HG03139 (cell line): Measurements from ENCODE around the gene PARD3.

Experiments
- ATAC-seq: cut with Tn5 transposase; IDR thresholded peaks from one replicate; pipeline ENCODE4 v1.9.1; 2021; ENCODE audit not compliant: unreplicated experiment

The PARD3 gene

DNA sequence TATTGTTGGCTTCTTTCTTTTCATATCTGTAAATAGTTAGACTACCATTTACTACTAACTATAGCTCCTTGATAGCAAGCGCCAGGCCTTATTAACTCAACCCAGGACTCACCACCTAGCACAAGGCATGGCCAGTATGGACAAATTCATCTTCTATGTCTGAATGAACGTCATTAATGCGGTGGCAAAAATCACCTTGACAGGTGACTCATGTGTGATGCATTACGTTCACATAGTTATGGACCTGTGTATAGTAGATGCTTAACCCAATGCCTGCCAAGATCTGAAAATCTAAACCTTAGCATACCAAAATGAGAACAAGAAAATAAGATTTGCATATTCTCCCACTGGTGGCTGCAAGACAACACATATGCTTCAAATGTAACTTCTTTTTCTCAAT lies 300.8 kb downstream of the PARD3 start:
- ATAC-seq: no peak

DNA sequence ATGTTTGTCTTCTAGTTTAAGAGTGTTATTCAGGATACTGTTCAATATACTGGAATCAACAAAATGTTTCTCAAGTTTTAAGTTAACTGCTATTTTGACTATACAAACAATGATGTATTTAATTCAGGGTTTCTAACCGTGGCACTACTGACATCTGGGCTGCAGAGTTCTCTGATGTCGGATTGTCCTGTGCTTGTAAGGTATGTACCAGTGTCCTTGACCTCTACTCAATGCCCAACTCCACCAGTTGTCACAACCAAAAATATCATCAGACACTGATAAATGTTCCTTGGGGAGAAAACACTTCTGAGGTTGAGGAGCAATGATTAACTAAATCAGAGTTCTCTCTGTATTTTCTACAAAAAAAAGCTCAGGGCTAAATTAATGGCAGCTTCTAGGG lies 301.5 kb downstream of the PARD3 start:
- no peak for ATAC-seq

DNA sequence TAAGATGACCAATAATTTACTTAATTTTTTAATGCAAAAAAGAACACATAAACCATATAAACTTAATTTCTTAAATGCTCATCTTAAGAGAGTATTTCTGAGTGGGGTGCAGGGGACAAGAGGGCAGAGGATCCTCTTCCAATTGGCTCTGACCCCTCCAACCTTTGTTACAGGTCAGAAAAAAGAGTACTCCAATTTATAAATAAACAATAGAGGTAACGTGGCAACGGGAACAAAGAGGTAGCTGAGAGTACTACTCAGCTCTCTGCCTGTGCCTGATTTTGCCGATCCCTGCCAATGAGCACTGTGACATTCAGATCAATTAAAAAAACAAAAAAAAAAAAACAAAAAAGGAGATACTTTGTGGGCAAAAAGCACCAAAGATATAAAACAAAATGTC lies 307.9 kb downstream of the PARD3 start:
- no peak for ATAC-seq

DNA sequence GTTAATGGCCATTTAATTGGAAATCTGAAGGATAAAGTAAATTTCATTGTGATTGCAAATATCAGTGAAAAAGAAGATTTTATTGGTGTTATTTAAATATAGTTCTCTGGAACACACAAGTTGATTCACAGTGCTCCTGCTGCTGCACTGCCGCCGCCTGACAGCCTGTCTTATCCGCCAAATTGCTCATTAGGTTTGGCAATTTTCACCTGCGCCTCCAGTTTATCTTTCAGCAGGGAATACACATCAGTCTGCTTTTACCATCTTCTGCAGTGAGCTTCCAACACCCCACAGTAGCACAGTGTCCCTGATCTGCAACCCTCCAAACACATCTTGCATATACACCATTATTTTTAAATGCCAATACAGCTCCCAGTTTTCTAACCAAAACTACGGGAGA lies 308.3 kb downstream of the PARD3 start:
- ATAC-seq: no peak

DNA sequence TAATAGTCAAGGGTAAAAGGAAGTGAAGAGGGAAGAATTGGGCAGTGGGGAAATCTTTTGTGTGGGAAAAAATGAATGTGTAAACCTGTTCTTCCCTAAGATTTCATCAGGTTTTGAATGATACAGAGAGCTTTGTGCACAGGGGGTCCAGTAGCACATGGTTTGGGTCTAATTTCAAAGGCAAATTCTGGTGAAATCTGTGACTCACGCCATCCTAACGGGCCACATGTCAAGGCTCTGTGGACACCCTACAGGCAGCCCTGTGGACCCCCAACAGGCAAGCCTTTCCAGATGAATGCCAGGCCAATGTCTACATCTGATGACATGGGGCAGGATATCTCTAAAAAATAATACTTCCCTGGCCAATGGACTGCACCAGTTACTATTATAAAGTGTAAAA lies 309.8 kb downstream of the PARD3 start:
- no peak for ATAC-seq

DNA sequence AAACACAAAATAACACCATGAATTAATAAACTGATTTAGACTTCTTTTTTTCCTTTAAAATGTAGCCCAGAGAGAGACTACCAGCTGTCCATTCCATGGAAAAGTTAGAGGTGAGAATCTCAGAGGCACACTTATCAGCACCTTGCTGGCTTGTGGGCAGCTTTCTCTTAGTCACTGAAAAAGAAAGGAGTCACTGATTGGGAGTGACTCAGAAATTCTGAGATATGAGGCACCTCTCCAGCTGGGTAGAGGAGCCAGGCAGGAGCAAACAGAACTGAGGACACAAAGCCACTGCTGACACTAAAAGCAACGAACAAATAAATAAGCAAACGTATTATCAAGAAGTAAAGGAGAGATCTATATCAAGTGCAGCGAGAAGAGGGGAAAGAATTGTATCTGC lies 310.6 kb downstream of the PARD3 start:
- ATAC-seq: no peak

DNA sequence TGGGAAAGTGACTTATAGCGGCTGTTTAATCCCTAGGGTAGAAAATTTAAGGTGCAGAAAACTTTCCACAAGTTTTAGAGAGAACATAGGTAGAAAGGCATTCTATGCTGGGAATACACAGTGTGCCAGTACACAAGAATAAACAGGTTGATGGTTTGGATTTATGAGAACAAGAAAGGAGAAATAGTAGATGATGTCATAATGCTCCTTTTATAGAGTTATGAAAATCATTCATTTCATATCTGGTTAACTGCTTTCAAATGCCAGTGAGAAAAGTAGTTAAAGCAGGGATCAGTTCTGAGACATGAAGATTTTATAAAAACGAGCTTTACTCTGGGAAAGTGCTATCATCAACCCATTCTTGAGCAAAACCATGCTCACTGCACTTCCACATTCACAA lies 311.4 kb downstream of the PARD3 start:
- no peak for ATAC-seq

DNA sequence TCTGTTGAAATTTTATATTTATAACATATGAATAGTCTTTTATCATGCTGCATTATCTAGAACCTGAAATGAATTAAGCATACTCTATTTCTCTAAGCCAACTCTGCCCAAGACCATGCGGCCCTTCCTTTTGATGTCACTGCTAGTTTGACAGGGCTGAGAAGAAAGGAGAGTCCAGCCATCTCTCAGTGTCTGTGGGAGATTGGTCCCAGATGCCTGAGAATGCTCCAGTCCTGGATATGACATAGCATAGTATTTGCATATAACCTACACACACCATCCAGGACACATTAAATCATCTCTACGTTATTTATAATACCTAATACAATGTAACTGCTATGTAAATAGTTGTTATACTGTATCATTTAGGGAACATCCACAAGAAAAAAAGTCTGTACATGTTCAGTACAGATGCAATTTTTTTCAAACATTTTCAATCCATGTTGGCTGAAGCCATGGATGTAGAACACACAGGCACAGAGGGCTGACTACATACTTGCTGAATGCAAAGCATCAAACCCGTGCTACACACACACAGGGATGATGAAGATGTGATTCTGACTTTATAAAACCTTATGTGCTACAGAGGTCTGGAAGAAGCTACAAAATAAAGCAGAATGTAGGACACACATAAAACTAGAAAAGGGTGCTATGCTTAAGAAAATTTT lies 315.4 kb downstream of the PARD3 start:
- ATAC-seq: no peak

DNA sequence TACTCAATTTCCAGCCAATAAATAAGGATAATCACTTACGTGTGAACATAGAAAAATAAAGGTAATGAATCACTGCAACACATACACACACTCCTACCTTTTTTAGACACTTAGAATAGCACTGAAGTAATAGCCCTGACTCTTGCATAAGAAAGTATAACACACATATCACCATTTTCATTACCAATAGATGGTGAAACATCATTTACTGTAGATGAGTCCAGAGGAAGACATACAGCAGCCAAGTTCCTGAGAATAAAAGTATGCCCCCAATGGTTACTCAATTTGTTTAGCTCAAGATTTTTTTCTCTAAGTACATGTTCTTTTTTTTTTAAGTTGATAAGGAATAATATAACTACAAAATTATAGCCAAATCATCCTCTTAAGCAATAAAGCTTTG lies 316.3 kb downstream of the PARD3 start:
- no peak for ATAC-seq

DNA sequence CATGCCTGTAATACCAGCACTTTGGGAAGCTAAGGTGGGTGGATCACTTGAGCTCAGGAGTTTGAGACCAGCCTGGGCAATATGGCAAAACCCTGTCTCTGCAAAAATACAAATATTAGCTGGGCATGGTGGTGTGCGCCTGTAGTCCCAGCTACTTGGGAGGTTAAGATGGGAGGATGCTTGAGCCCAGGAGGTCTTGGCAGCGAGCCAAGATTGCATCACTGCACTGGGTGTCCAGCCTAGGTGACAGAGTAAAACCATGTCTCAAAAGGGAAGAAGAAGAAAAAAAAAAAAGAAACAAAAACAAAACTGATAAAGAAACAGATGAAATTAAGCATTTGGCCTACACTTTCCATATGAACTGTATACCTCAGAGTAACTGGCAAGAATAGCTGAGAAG lies 319.2 kb downstream of the PARD3 start:
- ATAC-seq: no peak

DNA sequence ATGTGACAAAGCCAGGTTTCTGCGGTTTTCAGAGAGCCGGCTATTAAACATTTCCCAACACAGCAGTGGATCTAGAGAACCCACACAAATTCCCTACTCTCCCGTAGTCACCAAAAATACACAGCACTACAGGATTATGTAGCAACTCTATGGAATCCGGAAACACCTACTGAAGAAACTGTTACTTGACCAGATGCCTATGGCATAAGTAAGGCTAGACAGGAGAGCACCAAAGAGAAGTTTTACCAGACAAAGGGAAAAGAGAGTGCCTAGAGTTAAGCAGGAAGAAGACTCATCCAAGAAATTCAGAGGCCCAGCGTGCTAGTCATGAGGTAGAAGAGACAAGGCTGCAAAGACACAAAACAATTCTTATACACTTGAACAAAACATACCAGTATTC lies 321.1 kb downstream of the PARD3 start:
- ATAC-seq: no peak

DNA sequence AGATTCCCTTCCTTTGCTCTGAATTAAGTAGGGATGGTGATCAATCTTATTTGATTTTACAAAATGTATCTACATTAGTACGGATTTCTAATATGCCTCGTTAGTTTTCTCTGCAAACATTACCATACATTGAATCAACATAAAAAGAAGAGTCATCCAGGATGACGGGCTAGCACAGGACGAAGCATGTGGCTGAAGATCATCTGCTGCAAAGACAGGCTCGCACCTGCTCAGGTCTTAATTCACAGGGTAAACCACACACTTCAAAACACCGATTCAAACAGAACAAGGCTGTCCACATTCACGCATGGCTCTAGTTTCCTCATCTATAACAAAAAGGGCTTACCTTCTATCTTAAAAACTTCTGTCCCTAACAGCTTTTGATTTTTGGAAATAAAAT lies 323.0 kb downstream of the PARD3 start:
- ATAC-seq: no peak

DNA sequence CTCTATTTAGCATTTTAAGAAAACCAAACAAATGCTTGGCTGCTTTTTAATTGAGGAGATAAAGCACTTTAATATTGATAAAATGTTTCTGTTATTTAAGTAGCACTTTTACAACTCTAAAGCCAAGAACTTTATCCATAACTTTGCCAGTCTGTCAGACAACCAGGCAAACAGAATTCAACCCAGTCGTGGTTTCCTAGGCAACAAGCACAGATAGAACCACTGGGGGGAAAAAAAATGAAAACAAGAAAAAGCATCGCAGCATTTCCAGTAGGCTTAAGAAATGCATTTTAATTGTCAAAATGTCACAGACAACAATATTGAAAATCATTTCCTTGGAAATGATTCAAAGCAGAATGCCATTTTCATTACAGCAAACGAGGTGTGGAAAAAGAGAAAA lies 323.4 kb downstream of the PARD3 start:
- ATAC-seq: no peak

DNA sequence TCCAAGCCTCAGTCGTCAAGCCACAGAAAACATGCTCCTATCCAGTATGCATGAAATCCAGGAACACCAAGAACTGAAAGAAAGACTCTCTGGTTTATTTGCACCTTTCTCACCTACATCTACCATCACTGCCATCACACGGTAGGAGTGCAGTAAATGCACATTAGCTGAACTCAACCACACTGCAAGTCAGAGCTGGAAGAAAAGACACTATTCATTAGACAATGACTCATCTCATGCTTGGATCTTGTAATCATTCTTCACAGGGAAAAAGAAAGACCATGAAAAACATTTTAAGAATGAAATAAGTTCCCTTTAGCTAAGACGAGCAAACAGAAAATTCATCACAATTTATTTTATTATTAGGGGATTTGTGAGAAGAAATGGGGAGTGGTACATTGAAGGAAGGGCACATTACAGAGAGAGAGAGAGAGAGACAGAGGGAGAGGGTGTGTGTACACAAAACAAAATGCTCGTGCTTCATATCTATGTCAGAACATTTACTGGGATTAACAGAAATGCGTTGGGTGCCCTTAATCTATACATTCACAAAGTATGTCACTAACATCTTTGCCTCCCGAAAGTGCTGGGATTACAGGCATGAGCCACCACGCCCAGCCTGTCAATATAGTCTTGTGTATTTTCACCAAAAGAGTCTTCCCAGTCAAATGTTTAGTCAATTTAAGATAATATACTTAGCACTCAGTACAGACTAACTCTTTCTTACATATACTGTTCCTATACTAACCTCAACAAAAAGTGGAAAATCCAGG lies 324.9 kb downstream of the PARD3 start:
- no peak for ATAC-seq

DNA sequence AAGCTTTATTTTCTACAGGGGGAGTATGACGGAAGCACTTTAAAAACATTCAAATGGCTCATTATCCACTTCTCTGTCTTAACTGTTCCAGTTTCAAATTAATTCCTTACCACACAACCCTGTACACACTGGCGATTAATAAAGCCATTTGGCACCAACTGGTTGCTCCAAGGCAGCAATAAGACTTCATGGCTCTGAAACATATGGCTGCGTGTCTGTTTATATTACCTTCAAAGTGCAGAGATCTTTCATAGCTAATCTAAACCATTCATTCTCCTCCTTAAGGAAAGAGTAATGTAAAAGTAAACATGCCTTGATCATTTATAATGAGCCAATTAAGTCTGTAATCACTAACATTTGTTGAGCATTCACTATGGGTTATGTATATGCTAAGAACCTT lies 325.7 kb downstream of the PARD3 start:
- no peak for ATAC-seq

DNA sequence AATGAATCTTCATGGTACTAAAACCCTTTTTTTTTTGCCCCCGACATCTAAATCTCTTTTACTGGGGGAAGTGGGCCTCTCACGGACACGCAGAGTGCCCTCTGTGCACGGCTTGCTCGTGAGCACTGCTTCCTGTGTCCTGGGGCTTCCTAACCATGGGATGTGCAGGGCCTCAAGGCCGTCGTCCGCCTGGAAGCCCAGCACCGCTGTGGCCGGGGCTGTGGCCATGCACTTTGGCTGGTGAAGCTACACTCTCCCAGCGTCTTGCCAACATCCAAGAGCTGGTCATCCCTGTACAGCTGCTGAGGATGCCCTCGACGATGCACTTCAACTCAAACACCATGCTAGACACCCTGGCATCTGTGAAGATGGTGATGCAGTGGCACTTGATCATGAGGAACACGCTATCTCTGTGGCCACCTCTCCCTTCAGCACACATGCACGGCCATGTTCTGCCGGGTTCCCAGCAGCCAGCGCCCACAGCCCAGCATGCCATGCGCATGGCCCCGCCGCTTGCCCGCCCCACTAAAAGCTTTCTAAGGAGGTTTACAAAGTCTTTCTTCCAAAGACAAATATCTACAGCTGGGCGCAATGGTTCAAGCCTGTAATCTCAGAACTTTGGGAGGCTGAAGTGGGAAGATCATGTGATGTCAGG lies 326.5 kb downstream of the PARD3 start:
- ATAC-seq: no peak

DNA sequence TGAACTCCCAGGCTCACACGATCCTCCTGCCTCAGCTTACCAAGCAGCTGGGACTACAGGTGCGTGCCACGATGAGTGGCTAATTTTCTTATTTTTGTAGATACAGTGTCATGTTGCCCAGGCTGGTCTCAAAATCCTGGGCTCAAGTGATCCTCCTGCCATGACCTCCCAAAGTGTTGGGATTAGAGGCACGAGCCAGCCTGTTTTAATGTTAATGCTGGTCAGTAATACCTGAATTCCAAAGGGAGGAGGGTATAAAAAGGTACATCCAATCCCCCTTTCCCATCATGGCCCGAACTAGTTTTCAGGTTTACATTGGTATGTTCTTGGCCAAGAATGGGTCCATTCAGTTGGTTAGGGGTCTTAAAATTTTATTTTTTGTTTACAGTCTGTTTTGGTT lies 329.1 kb downstream of the PARD3 start:
- ATAC-seq: no peak

DNA sequence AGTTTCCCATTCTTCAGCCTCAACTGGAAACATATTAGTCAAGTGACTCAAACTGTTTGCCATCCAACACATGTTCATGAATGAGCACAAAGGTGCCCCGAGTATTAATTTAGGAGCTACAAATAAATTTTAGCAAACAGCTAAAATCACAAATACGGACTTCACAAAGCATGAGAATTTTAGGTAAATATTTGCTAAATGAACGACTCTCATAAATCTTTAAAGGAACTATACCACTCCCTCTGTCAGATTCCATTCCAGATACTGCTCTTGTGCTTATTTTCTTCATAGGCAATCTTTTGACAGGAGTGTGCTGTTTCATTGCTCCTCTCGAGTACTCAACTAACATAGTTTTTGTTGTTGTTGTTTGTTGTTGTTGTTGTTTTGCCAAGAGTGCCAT lies 330.9 kb downstream of the PARD3 start:
- no peak for ATAC-seq

DNA sequence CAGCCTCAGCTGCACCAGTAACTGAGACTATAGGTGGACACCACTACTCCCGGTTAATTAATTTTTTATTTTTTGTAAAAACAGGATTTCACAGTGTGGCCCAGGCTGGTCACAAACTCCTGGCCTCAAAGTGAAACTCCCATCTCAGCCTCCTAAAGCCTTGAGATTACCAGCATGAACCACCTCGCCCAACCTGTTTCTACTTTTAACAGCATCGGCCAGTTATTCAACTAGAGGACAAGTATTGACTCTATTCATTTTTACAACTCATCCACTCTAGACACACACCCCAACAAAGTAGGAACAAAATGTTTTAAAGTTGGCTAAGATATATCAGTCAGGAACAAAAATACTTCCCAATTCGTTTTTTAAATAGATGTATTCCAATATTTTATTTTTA lies 334.8 kb downstream of the PARD3 start:
- no peak for ATAC-seq

DNA sequence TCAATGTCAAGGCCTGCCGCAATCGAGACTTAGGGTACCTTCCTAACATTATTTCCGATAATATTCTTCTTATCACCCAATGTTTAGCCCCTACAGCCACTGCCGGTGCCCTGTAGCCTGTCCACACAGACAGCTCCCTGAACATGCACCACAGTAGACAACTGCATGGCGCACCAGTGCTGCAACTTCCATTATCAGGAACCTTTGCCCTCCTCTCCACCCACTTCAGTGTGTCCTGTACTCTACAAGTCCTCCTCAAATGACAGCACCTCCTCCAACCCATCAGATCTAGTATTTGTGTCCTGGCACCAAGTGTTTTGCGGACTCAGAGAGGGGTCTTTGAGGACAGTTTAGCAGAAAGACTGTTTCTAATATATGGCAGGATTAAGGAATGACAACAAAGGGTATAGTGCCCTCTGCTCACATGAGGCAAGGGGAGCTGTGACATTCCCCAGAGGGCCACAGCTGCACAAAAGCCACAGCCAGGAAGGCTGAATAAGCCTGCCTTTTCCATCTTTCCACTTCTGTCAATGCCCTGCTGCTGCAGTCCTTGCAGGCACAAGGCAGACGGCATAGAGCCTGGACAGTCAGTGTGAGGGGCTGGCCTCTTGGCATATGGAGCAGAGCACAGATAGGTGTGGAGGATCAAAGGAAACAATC lies 335.4 kb downstream of the PARD3 start:
- no peak for ATAC-seq

DNA sequence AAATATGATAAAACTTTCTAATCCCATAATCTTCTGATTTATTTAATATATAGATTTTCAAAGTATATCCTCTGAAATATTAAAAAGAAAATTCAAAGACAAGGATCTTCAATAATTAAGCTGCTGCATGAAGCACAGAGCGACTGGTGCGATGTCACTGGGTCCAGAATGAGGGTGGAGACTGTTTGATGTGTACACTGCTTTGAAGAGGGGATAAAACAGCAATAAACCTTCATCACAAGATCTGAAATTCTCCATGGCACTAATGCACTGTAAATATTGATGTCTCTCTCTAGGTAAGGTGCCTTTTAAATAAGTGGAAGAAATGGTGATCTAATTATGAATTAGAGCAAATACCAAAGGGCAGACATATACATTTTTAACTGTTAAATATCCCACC lies 337.8 kb downstream of the PARD3 start:
- ATAC-seq: no peak

DNA sequence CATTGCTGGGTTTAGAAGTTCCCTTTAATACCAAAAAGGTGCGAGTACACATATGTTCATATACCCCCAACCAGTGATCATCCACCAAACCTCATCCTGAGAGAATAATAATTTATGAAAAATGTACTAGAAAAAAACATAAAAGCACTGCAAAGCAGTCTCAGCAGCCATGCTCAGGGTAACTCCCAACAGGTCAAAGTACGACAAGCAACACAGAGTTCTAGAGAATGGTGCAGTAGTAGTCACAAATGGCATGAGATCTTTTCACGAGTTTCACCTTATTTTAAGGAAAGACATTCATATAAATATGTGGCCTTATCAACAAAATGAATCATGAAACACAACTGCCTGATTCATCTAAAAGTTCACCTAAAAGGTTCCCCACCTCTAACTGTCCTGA lies 338.5 kb downstream of the PARD3 start:
- no peak for ATAC-seq
